ENCODE measurements around the gene NPHP4. TPM values are rescaled to one million over a fixed set of nuclear protein-coding genes. Genes with fewer than 3 reads are reported as not detected.

The NPHP4 gene
- total RNA-seq, 2 experiments from 2014 or later: 6.2 to 7.7 TPM

DNA sequence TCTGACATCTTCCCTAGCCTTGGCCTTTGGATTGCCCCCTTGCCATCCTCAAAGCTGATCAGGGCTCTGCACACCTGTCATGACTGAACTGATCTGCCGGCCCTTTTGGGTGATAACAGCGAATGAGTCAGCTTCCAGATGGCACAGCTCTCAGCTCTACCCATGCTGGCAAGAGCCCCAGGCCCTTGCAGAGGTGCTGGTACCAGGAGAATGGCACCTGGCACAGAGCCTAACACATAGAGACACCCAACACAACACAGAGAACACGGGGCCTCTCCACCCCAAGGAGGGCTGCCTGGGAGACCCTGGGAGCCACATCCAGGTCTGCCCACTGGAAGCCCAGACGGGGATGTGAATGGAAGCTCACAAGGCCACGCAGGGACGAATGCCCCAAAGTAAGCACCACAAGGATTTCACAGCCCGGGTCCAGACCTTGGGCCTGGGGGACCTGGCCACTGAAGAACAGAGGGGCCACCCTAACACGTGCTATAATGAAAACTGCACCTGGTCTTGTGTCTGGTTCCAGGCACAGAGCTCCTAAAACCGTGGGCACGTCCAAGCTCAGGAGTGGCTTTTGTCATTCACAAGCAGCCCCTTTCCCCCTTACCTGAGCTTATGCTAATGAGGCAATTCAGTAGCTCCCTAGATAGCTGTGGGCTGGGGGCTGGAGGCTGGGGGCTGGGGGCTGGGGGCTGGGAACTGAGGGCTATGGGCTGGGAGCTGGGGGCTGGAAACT lies 160.5 kb downstream of the NPHP4 start:
- POLR2A ChIA-PET: no interaction called here

DNA sequence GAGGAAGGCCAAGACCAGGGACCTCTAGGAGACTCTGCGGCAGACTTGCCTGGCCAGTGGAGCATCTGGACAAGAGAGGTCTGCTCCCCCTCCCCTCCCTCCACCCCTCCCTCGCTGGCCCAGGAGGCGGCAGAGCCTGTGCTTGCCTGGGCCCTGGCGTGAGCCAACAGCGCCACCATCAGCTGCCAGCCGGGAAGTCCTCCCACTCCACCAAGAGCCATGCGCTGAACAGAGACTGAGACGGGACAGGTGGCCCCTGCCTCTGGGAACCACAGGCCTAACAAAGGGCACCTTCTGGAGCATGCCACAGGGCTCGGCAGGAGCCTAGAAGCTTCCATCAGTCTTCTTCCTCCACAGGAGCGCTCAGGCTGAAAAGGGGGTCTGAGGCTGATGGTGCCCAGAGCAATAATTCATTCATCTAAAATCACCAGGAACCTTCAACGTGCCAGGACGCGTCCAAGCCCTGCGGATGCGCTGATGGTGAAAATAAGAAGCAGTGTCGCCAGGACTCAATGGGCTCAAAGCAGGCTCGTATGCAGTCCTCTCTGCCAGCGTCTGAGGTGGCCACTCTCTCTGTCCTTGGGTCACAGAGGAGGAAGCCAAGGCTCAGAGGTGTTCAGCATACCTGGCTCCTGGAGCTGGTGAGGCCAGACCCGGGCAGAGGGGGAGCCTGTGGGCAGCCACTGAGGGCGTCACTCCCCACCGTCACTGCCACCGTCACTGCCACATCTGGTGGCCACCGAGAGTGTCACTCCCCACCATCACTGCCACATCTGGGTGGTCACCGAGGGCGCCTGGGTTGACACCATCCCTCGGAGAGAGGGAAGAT lies 161.2 kb downstream of the NPHP4 start:
- peaks cover 15% of the 10 kb centered on the region for H3K27me3 Mint-ChIP-seq
- no peak overlapping the region for H3K27ac ChIP-seq (ENCODE audit: low read depth in 1 of 2, low read length in 2 of 2)
- TF ChIP-seq, protein P1, sequence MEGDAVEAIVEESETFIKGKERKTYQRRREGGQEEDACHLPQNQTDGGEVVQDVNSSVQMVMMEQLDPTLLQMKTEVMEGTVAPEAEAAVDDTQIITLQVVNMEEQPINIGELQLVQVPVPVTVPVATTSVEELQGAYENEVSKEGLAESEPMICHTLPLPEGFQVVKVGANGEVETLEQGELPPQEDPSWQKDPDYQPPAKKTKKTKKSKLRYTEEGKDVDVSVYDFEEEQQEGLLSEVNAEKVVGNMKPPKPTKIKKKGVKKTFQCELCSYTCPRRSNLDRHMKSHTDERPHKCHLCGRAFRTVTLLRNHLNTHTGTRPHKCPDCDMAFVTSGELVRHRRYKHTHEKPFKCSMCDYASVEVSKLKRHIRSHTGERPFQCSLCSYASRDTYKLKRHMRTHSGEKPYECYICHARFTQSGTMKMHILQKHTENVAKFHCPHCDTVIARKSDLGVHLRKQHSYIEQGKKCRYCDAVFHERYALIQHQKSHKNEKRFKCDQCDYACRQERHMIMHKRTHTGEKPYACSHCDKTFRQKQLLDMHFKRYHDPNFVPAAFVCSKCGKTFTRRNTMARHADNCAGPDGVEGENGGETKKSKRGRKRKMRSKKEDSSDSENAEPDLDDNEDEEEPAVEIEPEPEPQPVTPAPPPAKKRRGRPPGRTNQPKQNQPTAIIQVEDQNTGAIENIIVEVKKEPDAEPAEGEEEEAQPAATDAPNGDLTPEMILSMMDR (IDR thresholded peaks at IDR 0.05): no peak

More for the DNA sequence above, 160.5 kb downstream of the NPHP4 start:
- H3K4me1 ChIP-seq (ENCODE audit: insufficient read depth, low read length): no peaks in the 10 kb centered on the region
- no peak overlapping the region for H3K4me3 Mint-ChIP-seq
- H3K27me3 ChIP-seq (ENCODE audit: control insufficient read depth in 1 of 2, insufficient read depth in 2 of 2, low read length in 2 of 2): peaks cover 3% of the 10 kb centered on the region in 2 experiments
- H3K4me3 ChIP-seq (ENCODE audit: low read length): no peak overlapping the region
- no peaks in the 10 kb centered on the region for H3K4me1 Mint-ChIP-seq (ENCODE audit: low read depth)
- H3K9me3 Mint-ChIP-seq: no peaks in the 10 kb centered on the region
- intact Hi-C loops (cut with DNase I, micrococcal nuclease): no loop called here
- H3K9me3 ChIP-seq (ENCODE audit: control insufficient read depth in 1 of 2, insufficient read depth in 1 of 2, low read length in 2 of 2): peaks cover 0 to 21% of the 10 kb centered on the region in 2 experiments
- H3K27ac Mint-ChIP-seq: no peak overlapping the region
- H3K36me3 Mint-ChIP-seq (ENCODE audit: low read depth): no peaks in the 10 kb centered on the region
- CTCF ChIA-PET: no interaction called here
- ATAC-seq (ENCODE audit: poor library complexity): no peak
- TF ChIP-seq, protein P1 (IDR thresholded peaks at IDR 0.05): no peak
- peaks cover 15% of the 10 kb centered on the region for H3K27me3 Mint-ChIP-seq
- no peak overlapping the region for H3K27ac ChIP-seq (ENCODE audit: low read depth in 1 of 2, low read length in 2 of 2)
- no peaks in the 10 kb centered on the region for H3K36me3 ChIP-seq (ENCODE audit: insufficient read depth, low read length)
- DNase-seq: no peak

DNA sequence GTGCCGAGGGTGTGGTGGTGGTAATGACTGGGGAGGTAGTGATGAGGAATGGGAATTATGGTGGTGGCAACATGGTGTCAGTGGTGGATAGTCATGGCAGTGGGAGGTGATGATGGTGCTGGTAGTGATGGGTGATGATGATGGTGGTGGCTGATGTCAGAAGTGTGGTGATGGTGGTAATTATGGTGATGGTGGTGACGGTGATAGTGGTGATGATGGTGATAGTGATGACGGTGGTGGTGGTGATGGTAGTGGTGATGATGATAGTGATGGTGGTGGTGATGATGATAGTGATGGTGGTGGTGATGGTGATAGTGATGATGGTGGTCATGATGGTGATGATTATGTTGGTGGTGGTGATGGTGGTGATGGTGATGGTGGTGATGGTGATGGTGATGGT lies 162.8 kb downstream of the NPHP4 start:
- H3K27ac ChIP-seq (ENCODE audit: low read depth in 1 of 2, low read length in 2 of 2): no peak overlapping the region
- DNase-seq: no peak
- peaks cover 0 to 2% of the 10 kb centered on the region in 2 experiments for H3K27me3 ChIP-seq (ENCODE audit: control insufficient read depth in 1 of 2, insufficient read depth in 2 of 2, low read length in 2 of 2)
- Mint-ChIP-seq H3K27me3 (peaks cover 15% of the 10 kb centered on the region), H3K9me3 (no peaks in the 10 kb centered on the region), H3K4me3 (no peak overlapping the region), H3K4me1 (ENCODE audit: low read depth) (no peaks in the 10 kb centered on the region), H3K27ac (no peak overlapping the region), H3K36me3 (ENCODE audit: low read depth) (no peaks in the 10 kb centered on the region)
- intact Hi-C loops (cut with DNase I, micrococcal nuclease): no loop called here
- ATAC-seq (ENCODE audit: poor library complexity): no peak
- H3K4me1 ChIP-seq (ENCODE audit: insufficient read depth, low read length): no peaks in the 10 kb centered on the region
- TF ChIP-seq, protein P1 (IDR thresholded peaks at IDR 0.05): no peak
- CTCF ChIA-PET: no interaction called here
- H3K36me3 ChIP-seq (ENCODE audit: insufficient read depth, low read length): no peaks in the 10 kb centered on the region
- POLR2A ChIA-PET: no interaction called here
- no peak overlapping the region for H3K4me3 ChIP-seq (ENCODE audit: low read length)
- peaks cover 0 to 25% of the 10 kb centered on the region in 2 experiments for H3K9me3 ChIP-seq (ENCODE audit: control insufficient read depth in 1 of 2, insufficient read depth in 1 of 2, low read length in 2 of 2)

More for the DNA sequence above, 161.2 kb downstream of the NPHP4 start:
- intact Hi-C loops (cut with DNase I, micrococcal nuclease): no loop called here
- H3K4me1 Mint-ChIP-seq (ENCODE audit: low read depth): no peaks in the 10 kb centered on the region
- ChIA-PET POLR2A (no interaction called here), CTCF (no interaction called here)
- H3K36me3 Mint-ChIP-seq (ENCODE audit: low read depth): no peaks in the 10 kb centered on the region
- Histone ChIP-seq H3K4me1 (ENCODE audit: insufficient read depth, low read length) (no peaks in the 10 kb centered on the region), H3K9me3 (ENCODE audit: control insufficient read depth in 1 of 2, insufficient read depth in 1 of 2, low read length in 2 of 2) (peaks cover 0 to 25% of the 10 kb centered on the region in 2 experiments), H3K36me3 (ENCODE audit: insufficient read depth, low read length) (no peaks in the 10 kb centered on the region), H3K27me3 (ENCODE audit: control insufficient read depth in 1 of 2, insufficient read depth in 2 of 2, low read length in 2 of 2) (peaks cover 0 to 3% of the 10 kb centered on the region in 2 experiments), H3K4me3 (ENCODE audit: low read length) (no peak overlapping the region)
- no peak for ATAC-seq (ENCODE audit: poor library complexity)
- H3K4me3 Mint-ChIP-seq: no peak overlapping the region
- no peak for DNase-seq
- H3K9me3 Mint-ChIP-seq: no peaks in the 10 kb centered on the region
- no peak overlapping the region for H3K27ac Mint-ChIP-seq

Data from CD4-positive, alpha-beta T cell (primary cell).